ENCODE results near the gene MBD4.

MBD4 gene

DNA sequence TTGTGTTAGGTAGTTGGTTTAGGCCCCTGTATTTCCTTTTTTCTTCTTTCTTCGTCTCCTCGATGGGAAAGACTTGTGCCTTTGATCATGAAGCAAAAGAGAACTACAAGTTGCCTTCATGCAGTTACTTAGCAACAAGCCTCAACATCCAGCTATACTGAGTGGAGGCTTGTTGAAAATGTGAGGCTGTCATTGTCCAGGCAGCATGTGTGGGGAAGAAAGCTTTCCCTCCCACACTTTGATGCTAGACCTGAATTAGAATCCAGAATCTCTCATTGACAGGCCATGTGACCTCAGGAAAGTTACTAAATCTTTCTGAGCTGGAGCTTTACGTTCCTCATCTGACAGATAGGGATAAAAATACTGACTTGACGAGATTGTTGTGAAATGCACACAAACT, 24.0 kb upstream of the MBD4 start:
- TF ChIP-seq, protein P1, sequence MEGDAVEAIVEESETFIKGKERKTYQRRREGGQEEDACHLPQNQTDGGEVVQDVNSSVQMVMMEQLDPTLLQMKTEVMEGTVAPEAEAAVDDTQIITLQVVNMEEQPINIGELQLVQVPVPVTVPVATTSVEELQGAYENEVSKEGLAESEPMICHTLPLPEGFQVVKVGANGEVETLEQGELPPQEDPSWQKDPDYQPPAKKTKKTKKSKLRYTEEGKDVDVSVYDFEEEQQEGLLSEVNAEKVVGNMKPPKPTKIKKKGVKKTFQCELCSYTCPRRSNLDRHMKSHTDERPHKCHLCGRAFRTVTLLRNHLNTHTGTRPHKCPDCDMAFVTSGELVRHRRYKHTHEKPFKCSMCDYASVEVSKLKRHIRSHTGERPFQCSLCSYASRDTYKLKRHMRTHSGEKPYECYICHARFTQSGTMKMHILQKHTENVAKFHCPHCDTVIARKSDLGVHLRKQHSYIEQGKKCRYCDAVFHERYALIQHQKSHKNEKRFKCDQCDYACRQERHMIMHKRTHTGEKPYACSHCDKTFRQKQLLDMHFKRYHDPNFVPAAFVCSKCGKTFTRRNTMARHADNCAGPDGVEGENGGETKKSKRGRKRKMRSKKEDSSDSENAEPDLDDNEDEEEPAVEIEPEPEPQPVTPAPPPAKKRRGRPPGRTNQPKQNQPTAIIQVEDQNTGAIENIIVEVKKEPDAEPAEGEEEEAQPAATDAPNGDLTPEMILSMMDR (IDR thresholded peaks at IDR 0.05; ENCODE audit: insufficient read depth, low read length, missing control alignments): no peak
- ChIA-PET CTCF (interaction anchor here (1.0 to 1.2 kb wide), 3 partner anchors 8 to 360 kb away, joined by 3 read pairs; no protein-coding TSS in a partner anchor), POLR2A (no interaction called here)
- H3K4me3 ChIP-seq (ENCODE audit: low read depth, low read length): no peak overlapping the region
- DNase-seq (ENCODE audit: low read depth, low spot score): no peak

DNA sequence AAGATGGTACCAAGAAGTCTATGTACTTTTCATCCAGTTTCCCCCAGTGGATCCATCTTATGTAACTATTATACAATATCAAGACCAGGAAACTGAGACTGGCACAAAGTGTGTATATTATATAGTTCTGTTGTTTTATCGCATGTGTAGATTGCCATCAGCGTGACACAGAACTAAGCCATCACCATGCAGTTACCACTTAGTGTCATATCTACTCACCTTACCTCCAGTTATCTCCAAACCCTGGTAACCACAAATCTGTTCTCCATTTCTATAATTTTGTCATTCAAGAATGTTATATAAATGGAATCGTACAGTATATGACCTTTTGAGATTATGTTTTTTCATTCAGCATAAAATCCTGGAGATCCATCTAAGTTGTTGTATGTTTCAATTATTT, 23.3 kb upstream of the MBD4 start:
- CTCF ChIA-PET: interaction anchor here (1.0 kb wide), 1 partner anchor 361 kb away, joined by 3 read pairs; no protein-coding TSS in a partner anchor
- POLR2A ChIA-PET: no interaction called here
- DNase-seq (ENCODE audit: low read depth, low spot score): no peak
- TF ChIP-seq, protein P1 (IDR thresholded peaks at IDR 0.05; ENCODE audit: insufficient read depth, low read length, missing control alignments): no peak
- no peak overlapping the region for H3K4me3 ChIP-seq (ENCODE audit: low read depth, low read length)

DNA sequence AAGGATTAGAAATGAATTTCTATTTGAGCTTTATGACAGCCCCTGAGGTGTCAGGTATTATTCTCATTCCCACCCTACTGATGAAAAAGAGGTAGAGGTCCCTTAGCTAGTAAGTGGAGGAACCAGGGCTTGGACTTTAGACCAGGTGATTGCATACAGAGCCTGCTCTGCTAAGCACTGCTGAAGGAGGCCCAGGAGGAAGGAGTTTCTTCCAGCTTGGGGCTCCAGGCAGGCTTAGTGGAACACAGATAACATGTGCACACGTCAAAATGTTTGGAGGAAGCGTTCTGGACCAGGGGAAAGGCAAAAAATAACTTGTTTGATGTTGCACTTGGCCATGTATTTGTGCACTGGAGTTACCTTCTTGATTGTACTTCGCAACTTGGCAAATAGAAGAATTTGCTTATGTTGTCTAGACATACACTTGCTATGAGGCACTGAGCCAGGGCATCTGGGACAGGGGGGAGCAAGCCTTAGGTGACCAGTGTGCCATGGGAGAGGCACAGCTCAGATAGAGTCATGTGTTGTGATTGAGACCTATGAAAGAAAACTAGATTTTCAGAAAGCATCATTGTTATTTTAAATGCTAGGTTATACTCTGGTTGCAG, 22.7 kb upstream of the MBD4 start:
- H3K4me3 ChIP-seq (ENCODE audit: low read depth, low read length): no peak overlapping the region
- ChIA-PET CTCF (no interaction called here), POLR2A (no interaction called here)
- TF ChIP-seq, protein P1 (IDR thresholded peaks at IDR 0.05; ENCODE audit: insufficient read depth, low read length, missing control alignments): no peak
- DNase-seq (ENCODE audit: low read depth, low spot score): no peak

DNA sequence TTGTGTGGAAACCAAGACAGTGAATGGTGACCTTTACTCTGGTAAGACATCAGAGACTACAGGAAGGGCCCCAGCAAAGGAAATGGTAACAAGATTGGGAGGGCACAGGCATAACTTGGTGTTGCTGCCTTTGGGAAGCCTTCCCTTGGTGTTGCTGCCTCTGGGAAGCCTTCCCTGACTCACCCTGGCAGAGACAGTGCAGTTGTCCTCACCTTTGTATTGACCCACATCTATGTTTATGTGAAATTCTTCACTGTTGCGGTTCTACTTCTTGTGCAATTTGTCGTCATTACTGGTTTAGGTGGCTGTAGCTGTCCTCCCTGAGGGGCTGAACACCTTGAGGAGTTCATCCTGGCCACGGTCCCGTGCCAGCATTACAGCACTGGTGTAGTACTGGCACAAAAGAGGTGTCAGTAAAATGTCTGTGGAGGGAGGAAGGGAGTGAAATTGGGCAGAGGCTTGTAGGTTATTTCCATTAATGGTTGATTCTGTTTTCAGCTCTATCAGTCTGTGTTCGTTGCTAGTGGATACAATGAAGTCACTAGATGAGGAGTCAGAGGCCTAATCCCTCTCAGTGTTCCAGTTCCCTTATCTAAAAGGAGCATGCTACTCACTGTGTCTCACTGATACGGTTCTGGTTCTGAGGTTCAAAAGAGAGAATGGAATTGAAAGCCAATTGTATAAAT, 21.9 kb upstream of the MBD4 start:
- no peak for DNase-seq (ENCODE audit: low read depth, low spot score)
- TF ChIP-seq, protein P1 (IDR thresholded peaks at IDR 0.05; ENCODE audit: insufficient read depth, low read length, missing control alignments): no peak
- ChIA-PET POLR2A (no interaction called here), CTCF (no interaction called here)
- no peak overlapping the region for H3K4me3 ChIP-seq (ENCODE audit: low read depth, low read length)

DNA sequence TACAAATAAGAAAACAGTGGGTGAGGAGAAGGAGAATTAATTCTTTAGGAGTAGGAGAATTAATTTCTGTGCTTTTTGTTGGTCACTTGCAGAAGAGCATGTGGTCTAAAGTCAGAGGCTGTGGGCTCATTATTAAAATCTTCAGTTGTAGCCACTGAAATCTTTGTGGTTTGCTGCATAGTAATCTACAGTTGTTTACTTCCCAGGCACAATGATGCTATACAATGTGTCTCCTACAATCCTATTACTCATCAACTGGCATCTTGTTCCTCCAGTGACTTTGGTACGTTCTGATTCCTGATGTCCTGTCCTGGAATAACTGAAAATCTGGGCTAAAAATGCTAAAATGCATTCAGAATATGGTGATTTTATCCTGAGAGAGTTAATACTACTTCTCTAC, 21.3 kb upstream of the MBD4 start:
- ChIA-PET CTCF (no interaction called here), POLR2A (no interaction called here)
- no peak for DNase-seq (ENCODE audit: low read depth, low spot score)
- TF ChIP-seq, protein P1 (IDR thresholded peaks at IDR 0.05; ENCODE audit: insufficient read depth, low read length, missing control alignments): no peak
- no peak overlapping the region for H3K4me3 ChIP-seq (ENCODE audit: low read depth, low read length)

DNA sequence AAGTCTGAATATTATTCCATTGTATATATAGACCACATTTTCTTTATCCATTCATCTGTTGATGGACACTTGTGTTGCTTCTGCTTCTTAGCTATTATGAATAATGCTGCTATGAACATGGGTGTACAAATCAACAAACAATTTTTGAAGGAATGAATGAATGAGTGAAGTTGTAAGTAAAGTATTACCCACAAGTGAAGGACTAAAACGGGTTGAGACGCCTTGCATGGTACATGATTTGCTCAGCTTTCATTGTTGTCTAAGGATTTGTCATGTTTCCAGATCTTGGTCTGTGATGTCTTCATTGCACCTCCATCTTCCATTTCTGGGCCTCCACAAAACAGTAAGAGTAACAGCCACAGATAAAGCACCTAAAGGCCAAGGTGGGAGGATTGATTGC, 20.8 kb upstream of the MBD4 start:
- H3K4me3 ChIP-seq (ENCODE audit: low read depth, low read length): no peak overlapping the region
- no peak for DNase-seq (ENCODE audit: low read depth, low spot score)
- CTCF ChIA-PET: interaction anchor here (0.6 kb wide), 1 partner anchor 160 kb away, joined by 3 read pairs; no protein-coding TSS in a partner anchor
- TF ChIP-seq, protein P1 (IDR thresholded peaks at IDR 0.05; ENCODE audit: insufficient read depth, low read length, missing control alignments): no peak
- POLR2A ChIA-PET: no interaction called here
